GM21717 (cell line): ENCODE results near the gene CENPS.

Source experiments
- ATAC-seq: cut with Tn5 transposase; IDR thresholded peaks from one replicate; pipeline ENCODE4 v1.9.1; 2021; ENCODE audit warnings: mild to moderate bottlenecking, moderate library complexity; ENCODE audit not compliant: unreplicated experiment

The CENPS gene

GRCh38 chr1:10489291-10490055, 59.2 kb downstream of the CENPS start:
- no peak for ATAC-seq

DNA sequence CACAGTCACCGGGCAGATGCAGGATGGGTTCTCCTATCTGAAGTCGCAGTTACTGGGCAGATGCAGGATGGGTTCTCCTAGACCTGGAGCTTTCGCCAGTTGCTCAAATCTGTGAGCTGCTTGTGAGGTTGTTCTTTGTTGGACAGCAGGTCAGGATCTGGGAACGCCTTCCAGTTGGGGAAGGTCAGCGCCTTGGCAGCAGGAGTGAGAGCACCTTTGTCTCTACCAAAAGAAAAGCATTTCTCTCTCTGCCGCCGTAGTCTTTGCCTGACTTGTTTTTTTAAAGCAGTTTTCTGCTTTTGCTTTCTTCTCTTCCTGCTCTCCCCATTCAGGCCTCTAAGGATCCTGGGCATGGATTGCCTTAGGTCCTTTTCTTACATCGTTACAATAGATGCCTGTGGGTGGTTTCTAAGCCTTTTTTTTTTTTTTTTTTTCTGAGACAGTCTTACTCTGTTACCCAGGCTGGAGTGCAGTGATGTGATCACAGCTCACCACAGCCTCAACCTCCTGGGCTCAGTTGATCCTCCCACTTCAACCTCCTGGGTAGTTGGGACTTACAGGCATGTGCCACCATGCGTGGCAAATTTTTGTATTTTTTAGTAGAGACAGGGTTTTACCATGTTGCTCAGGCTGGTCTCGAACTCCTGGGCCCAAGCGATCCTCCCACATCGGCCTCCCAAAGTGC, 60.2 kb downstream of the CENPS start:
- ATAC-seq: no peak
